ENCODE data around the gene RASL12.
"Not testable (repeated sequence)": the region's sequence is repeated elsewhere in the genome, so short reads cannot be mapped to it uniquely, and the experiment has no call there.

RASL12 gene

GRCh38 chr15:65052956-65053355, 14.8 kb downstream of the RASL12 start:
- no peak for DNase-seq

DNA sequence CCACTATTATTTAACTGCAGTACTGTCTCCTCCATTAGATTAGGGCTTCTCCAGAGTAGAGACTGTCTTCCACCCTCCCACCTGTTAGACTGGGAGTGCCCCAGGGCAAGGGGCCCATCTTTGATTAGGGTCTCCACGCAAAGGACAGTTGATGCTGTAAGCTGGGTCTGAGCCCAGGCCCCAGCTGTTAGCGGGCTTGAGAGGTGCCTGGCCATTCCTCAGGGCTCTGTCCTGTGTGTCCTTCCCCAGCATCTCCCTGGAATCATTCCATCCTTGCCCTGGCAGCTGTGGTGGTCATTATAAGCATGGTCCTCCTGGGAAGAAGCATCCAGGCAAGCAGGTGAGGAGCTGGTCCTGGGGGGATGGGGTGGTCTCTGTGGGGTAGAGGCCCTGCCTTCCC, 16.5 kb downstream of the RASL12 start:
- no peak for DNase-seq

- DNase-seq: no peak
Observed at GRCh38 chr15:65050270-65050669, 17.5 kb downstream of the RASL12 start.

DNA sequence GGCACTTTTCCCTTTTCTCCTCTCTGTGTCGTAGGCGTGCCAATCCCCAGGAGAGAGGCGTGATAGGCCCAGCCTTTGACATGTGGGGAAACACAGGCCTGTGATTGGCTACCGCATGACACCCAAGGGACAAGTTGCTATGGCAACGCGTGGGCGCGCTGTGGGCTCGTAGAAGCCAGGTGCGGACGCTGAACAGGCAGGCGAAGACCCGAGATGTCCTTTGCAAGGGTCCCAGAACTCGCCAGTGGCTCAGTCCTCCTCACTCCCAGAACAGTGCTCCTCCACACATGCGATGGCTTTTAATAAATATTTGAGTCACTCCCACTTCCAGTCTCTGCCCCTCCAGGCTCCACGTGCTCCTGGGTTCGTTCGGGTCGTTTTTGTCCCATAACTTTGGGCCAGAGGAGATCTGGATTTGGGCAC, 18.4 kb downstream of the RASL12 start:
- DNase-seq: peak; percentile 93

GRCh38 chr15:65048241-65048640, 19.6 kb downstream of the RASL12 start:
- DNase-seq: no peak

- peak; percentile 58 for DNase-seq
Observed at GRCh38 chr15:65044724-65045481, 22.9 kb downstream of the RASL12 start, which contains the start of gene SLC51B. TSS of gene SLC51B (plus strand) at chr15:65045387. CDS start at chr15:65050005, 4,618 bp downstream.

GRCh38 chr15:65044218-65044617, 23.6 kb downstream of the RASL12 start:
- not testable (repeated sequence) for DNase-seq

DNA sequence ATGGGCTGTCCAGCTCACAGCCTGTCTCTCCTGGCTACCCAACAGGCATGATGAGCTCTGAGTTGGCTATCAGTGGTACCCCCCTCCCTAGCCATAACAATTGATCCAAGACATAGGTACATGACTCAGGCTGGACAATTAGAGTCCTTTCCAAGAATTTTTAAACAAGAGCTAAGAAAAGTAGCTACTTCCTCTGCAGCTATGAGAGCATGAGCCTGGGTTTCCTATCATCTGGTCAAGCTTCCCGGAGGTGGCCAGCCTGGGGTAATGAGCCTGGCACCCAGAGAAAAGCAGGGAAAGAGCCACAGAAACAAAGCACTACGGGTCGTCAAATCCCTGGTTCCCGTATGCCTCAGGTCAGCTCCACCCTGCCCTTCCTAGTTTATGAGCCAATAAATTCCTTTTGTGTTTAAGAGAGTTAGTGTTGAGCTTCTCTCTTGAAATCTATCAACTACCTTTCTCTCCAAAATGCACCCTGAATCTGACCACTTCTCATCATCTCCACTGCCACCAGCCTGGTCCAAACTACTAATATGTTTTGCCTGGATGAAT, 24.9 kb downstream of the RASL12 start:
- DNase-seq: no peak

GRCh38 chr15:65041787-65042186, 26.0 kb downstream of the RASL12 start:
- DNase-seq: no peak

- DNase-seq: no peak
Observed at GRCh38 chr15:65040461-65040860, 27.3 kb downstream of the RASL12 start.

DNA sequence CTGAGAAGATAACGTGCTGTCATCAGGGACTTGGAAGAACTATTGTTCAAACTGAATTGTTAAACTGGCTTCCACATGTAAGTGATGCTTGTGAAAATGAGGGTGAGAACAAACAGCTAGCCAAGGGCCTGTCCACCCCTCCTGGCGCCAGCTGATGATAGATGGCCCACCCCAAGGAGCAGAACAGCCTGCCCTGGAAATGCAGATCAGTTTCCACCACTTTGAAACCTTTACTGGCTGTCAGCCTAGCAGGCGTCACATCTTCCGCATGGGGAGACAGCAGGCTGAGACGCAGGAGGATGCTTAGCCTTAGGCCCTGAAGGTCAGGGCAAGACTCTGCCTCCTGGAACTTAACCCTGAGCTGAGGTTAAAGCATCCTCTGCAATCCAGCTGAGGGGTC, 29.0 kb downstream of the RASL12 start:
- DNase-seq: peak; percentile 26

- no peak for DNase-seq
Observed at GRCh38 chr15:65038428-65038827, 29.4 kb downstream of the RASL12 start.

GRCh38 chr15:65037309-65037708, 30.5 kb downstream of the RASL12 start:
- no peak for DNase-seq

- no peak for DNase-seq
Observed at GRCh38 chr15:65034719-65035118, 33.1 kb downstream of the RASL12 start.

DNA sequence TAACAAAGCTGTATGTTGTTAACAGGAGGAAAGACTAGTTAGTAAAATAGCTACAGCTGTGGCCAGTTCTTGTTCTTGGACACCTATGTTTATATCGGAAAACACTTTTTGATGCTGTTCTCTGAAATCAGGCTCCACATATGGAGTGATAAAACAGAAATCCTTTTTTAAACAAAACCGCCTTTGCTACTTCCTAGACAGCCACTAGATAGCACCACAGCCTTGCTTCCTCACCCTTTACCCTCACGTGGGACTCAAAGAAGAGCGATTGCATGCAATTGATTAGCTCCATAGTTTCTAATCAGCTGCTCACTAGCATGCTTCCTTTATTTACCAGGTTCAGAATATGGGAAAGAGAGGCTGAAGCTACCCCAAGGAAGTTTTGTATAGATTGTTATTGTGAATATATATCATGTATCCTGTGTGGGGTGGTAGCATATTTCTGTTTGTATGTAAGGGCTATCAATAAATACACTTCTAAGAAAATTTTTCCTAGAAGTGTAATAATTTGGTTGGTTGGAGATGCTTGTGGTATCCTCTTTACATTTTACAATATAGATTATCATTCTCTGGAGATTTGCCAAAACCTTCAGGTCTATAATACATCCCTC, 34.0 kb downstream of the RASL12 start:
- peak; percentile 48 for DNase-seq

DNA sequence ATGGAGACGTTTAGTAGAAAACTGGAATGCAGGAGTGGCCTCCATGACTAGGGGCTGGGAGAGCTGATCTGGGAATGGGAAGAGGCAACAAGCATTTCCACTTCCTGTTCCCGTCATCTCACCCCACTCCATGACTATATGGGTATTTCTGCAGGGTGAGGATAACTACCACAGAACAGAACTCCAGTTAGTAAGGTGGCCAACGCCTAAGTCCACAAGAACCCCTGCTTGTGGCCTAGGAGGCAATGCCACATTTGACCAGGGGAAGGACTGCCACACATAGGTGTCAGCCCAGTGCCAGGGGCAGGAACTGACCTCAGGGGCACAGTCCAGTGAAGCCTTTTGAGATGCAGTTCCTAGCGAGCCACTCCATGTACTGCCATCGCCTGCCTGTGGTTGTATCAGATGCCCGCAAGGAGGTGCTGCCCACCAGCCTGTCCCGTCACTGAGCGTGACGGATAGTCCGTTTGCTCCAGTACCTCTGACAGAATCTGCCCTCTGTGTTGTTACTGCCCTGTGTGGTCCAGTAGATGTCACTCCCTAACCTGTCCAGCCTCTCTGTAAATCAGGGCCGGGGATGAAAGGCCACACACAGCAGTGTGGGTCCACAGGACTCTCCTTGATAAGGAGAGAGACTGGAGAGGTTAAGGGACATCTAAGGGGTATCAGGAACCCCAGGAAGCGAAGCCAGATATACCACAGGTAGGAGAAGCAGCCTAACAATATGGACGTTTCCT, 34.8 kb downstream of the RASL12 start:
- DNase-seq: peak; percentile 74

GRCh38 chr15:65029736-65030208, 38.0 kb downstream of the RASL12 start:
- DNase-seq: no peak

DNA sequence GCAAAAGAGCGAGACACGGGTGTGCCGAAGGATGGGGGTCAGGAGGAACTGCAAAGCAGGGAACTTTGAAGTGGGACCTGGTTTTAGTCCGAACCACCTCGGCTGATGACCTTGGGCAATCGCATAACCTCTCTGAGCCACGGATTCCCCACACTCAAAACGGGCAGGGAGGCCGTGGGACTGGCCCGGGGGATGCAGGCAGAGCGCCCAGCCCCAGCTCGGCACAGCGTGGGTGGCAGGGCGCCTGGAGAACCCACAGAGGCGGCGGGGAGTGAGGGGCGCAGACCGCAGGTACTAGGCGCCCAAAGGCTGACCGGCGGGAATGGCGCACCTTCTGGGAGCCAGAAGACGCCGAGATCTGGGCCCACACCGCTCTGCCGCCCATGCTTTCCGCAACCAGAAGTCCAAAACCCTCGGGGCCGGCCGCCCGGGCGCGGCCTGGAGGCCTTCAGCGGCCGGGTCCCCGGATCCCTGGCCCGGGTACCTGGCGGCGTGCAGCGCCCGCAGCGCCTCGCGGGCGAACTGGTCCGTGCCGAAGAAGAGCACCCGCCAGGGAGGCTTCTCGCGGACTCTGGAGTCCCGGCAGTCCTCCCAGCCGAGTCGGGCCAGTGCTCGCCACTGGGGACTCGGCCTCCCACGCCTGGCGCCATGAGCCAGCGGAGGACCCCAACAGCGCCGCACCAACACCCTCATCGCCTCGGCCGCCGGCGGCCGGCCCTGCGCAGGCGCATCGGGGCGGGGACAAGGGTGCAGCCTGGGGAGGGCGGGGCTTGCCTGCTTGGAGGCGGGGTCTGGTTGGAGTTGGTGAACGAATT, 38.7 kb downstream of the RASL12 start, which contains the start of gene MTFMT:
Gene MTFMT (minus strand): TSS at position 719 of the 815 bp plus-strand sequence. CDS start 26 bp downstream, at position 693.
- DNase-seq: peak; percentile 92

DNA sequence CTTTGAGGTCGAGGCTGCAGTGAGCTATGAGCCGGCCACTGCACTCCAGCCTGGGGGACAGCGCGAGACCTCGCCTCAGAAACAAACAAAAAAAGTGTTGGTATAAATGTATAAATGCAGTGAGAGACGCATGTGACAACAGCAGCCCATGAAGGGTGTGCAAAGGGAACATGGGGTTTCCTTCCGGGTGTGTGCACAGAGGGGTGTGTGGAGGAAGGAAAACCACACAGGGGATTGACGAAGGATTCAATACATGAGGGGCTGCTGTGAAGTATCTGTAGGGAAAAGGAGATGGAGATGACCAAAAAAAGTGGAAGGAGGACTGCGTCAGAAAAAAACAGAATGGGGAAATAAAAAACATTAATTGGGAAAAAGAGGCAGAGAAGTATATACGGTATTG, 39.5 kb downstream of the RASL12 start:
- DNase-seq: no peak

- no peak for DNase-seq
Observed at GRCh38 chr15:65027593-65027992, 40.2 kb downstream of the RASL12 start.

GRCh38 chr15:65026756-65027155, 41.0 kb downstream of the RASL12 start:
- no peak for DNase-seq

DNA sequence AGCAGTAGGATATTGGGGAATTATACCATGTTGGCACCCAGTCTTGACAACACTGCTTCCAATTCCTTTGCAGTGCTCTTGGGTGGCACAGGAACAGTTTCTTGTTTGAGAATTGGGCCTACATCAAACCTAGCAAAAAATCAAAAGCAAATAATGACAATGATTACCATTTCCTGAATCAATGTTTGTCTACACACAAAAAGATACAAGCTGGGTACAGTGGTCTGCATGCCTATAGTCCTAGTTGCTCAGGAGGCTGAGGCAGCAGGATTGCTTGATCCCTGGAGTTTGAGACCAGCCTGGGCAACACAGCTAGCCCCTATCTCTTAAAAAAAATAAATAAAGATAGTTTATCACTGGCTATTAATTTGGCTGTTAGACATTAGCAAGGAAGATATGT, 46.3 kb downstream of the RASL12 start:
- no peak for DNase-seq

All from retina (tissue), 1 donor.